Esophagus squamous epithelium (tissue), 4 donors: ENCODE data around the gene GFOD2.

Source experiments
- CTCF ChIP-seq, 6 experiments: fragments of 450-650 bp in 4 of 6; fragments of 200-600 bp in 2 of 6; sonication (generic) in 2 of 6; IDR thresholded peaks; one replicate each; pipeline ENCODE4 v1.5.1; 2016 to 2019; ENCODE audit warnings: antibody characterized with exemption in 6 of 6, mild to moderate bottlenecking in 4 of 6, moderate library complexity in 4 of 6
- POLR2A ChIP-seq, 4 donors: fragments of 450-650 bp; IDR thresholded peaks; one replicate each; pipeline ENCODE4 v1.6.1; 2017; ENCODE audit warnings: antibody characterized with exemption in 4 of 4, mild to moderate bottlenecking in 4 of 4, moderate library complexity in 3 of 4

GRCh38 chr16:67746846-67747245, 27.7 kb upstream of the GFOD2 start:
- TF ChIP-seq CTCF (IDR thresholded peaks at IDR 0.05) (no peak), POLR2A (IDR thresholded peaks at IDR 0.05) (no peak)
